C4-2B (cell line): ENCODE data around the gene TFG.

Source experiments
- CTCF ChIP-seq: fragments of 450-650 bp; conservative IDR thresholded peaks from 2 replicates; pipeline ENCODE4 v1.5.1; 2017; ENCODE audit warnings: mild to moderate bottlenecking
- ZFX ChIP-seq: fragments of 450-650 bp; IDR thresholded peaks from 2 replicates; pipeline ENCODE4 v1.6.1; 2017

DNA sequence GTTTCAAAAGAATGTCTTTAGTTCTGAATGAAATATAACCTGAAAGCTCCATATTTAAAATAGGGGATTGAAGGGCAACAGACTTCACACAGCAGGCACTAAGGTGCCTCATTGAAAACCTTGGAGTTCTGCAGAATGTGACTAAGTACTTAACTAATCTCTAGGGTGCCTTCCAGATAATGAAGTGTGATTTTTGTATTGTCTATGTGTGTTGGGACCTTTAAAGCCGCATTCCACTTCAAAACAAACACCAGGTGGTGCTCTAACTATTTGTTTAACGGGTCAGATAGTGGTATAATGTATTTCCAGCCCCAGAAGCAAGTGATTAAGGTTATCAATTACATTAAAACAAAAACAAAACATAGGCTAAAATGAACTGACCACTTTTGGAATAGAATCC, 28.0 kb downstream of the TFG start:
- TF ChIP-seq CTCF (peak; percentile 50), ZFX (no peak)
